GM12873 (cell line): Measurements from ENCODE around the gene HSDL1.

Experiments
- TF ChIP-seq, protein P1 (sequence below): IDR thresholded peaks from 2 replicates; pipeline ENCODE4 v1.5.1; 2012; ENCODE audit warnings: low read depth, mild to moderate bottlenecking, moderate library complexity, low read length, control low read depth; ENCODE audit not compliant: insufficient read depth; ENCODE audit errors: missing control alignments

HSDL1 gene

DNA sequence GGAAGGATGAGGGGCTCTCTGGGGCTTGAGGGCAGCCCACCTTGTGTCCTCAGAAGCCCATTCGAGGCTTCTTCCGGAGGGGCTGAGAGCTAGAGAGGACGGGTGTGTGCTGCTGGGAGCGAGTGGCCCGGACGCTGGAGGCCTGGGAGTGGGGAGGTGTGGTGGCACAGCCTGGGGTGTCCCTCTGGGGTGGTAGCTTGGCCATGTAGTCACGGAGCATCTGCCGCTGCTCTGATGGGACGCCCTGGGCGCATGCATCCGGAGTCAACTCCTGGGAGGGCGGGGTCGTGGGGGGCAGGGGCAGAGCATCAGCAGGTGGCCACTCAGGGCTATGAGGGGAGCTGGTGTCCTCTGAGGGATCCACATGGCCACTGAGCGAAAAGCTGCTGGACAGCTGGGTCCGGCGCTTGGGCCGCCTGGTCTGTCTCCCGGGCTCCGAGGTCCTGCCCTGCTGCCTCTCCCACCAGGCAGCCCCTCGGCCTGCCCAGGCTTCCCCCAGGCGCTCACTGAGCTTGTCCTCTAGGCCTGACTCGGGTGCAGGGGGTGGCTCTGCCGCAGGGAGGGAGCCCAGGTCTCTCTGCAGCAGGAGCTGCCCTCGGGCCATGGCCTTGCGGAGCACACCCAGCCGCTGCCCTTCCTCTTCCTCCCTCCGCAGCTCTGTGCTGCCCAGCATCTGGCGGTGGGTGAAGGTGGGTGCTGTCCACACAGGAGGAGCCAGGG is 34.1 kb upstream of the HSDL1 start:
- TF ChIP-seq, protein P1, sequence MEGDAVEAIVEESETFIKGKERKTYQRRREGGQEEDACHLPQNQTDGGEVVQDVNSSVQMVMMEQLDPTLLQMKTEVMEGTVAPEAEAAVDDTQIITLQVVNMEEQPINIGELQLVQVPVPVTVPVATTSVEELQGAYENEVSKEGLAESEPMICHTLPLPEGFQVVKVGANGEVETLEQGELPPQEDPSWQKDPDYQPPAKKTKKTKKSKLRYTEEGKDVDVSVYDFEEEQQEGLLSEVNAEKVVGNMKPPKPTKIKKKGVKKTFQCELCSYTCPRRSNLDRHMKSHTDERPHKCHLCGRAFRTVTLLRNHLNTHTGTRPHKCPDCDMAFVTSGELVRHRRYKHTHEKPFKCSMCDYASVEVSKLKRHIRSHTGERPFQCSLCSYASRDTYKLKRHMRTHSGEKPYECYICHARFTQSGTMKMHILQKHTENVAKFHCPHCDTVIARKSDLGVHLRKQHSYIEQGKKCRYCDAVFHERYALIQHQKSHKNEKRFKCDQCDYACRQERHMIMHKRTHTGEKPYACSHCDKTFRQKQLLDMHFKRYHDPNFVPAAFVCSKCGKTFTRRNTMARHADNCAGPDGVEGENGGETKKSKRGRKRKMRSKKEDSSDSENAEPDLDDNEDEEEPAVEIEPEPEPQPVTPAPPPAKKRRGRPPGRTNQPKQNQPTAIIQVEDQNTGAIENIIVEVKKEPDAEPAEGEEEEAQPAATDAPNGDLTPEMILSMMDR: no peak

DNA sequence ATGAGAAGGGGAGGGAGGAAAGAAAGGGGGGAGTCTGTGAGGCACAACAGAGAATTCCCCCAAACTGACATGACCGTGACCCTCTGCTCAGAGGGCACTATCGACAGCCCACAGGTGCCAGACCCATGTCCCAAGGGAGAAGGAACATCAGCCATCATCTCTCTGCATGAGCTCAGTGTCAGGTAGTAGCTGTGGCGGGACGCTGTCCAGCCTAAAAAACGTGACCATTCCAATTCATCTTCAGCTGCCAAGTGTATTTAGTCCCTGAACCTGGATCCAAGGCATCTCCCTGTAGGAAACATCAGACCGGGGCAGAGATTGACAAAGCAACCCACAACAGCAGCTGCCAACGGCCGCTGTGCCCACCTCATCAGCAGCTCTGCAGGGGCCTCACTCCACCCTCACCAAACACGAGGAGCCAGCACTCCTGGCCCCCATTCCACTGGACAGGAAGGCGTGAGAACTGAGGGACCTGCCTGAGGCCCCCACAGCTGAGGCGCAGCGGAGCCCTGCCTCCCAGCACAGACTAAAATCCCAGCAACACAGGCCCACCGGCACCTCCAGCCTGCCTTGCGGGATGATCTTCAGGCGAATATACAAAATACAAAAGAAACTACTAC is 33.3 kb upstream of the HSDL1 start:
- TF ChIP-seq, protein P1: no peak

DNA sequence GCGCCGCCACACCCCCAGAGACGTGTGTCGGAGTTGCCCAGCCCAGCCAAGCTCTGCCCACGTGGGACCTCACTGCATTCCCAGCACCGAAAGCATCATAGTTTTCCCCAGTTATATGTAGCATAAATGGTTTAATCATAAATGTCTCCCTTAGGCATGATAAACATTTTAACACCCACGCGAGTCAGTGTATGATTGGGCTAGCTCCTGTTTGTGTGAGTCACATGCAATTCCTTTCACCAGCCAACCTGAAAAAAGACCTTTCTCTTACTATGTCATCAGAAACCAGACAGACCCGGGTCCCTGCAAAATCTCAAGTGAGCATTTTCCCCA is 32.7 kb upstream of the HSDL1 start:
- TF ChIP-seq, protein P1: no peak

DNA sequence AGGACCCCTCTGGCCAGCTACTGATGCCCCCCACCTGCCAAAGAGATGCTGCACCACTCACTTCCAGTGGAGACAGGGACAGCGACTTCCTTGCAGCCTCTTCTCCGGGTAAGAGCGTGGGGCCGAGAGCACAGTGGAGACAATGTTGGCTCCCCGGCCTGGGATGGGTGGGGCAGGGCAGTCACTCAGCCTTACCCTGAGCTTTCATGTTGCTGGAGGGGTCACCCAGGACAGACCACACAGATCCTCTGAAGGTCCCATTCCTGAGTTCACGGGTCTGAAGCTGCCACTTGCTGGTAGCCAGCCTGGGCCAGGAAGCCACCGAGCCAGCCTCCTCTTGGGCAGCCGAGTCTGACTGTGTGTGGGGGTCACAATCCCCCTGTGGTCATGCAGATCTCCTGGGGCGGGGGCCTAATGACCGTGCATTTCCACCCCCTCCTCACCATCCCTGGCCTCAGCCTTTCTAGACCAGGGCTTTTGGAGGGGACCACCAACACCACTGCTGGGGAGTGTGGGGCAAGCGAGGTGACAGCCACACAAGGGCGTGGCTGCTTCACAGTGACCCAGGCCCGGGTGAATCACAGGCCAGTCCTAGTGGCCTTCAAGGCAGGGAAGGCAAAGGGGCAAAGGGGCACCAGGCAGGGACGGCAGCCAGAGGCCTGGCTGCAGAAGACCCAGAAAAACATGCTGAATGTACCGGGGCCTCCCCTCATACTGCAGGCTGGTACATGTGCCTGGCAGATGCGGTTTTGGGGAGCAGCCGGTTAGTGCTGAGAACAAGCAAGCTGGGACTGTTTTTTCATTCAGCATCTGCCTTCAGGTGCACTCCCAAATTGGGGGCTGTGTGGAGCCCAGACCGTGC is 31.4 kb upstream of the HSDL1 start:
- TF ChIP-seq, protein P1: no peak

DNA sequence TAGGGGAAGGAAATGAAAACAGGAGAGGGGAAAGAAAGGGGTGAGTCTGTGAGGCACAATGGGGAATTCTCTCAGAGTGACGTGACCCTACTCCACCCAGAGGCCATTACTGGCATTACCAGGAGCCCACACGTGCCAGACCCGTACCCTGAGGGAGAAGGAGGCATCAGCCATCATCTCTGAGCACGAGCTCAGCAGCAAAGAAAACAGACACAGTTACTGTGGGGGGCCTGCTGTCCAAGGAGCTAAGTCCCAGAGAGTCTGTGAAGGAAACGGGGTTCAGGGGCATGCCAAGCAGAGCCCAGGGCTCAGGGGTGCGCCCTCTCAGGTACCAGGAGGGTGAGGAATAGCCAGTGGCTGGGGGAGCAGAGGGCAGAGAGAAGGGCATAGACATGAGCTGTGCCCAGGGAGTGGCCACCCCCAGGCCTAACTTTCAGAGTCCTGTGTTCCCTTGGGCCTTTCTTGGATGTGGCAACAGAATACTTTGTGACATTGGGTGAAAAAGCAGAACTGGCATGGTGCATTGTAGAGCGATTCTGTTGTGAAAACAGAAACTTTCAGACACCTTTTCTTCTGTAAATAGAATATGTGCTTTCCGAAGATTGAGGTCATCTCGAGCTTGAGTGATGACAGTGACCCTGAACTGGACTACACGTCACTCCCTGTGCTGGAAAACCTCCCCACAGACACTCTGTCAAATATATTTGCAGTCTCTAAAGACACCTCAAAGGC is 30.5 kb upstream of the HSDL1 start:
- TF ChIP-seq, protein P1: peak; percentile 75

DNA sequence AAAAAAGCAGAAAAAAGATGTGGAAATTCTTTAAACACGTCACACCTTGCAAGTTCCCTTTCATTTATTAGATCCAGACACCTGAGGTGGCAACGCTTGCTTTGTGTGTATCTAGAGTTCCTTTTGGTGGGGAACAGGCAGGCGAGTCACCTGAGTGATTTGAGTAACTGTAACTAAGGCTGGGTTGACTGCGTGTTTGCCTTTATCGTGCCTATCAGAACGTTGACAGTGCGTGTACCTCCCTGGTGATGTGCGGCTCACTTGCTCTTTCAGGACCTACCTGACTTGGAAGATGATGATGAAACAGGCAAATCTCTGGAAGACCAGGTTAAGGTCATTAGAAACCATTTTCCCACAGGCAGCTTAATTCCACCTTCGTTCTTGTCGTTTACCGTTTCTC is 29.4 kb upstream of the HSDL1 start:
- TF ChIP-seq, protein P1: no peak
